HepG2 (cell line): ENCODE data around the gene PIEZO1. TPM values are rescaled to one million over a fixed set of nuclear protein-coding genes. Genes with fewer than 3 reads are reported as not detected.

Source experiments
- ATAC-seq: fragments of 200-7000 bp; cut with Tn5 transposase; 3 replicates; pipeline ENCODE4 v1.9.1; 2020; ENCODE audit warnings: mild to moderate bottlenecking, moderate library complexity
- BruUV-seq: library from RNA; stranded (reverse); fragments of 400-500 nt; replicated peaks from 2 replicates; lab custom pipeline; 2021; lab: Mats Ljungman, UMichigan
- CTCF ChIA-PET: fragments of 300-600 bp; formaldehyde crosslinking; extraction: SDS; loops from one replicate; lab custom pipeline; 2021; ENCODE audit warnings: low total read pairs, inconsistent platforms, low intra/inter-chr PET ratio; lab: Yijun Ruan, JAX
- POLR2A ChIA-PET: fragments of 350-600 bp; sonication (Branson Sonifier 250); formaldehyde crosslinking; loops from one replicate; lab custom pipeline; 2020; ENCODE audit warnings: antibody characterized with exemption, inconsistent platforms; lab: Yijun Ruan, JAX
- DNase-seq: peaks from one replicate; pipeline ENCODE4 v3.0.0-alpha.2; 2015; ENCODE audit warnings: low spot score
- FAIRE-seq: peaks from 3 replicates; lab custom pipeline; 2011; peaks lifted over from hg19 to GRCh38; lab: Jason Lieb, UNC
- H2AFZ ChIP-seq: one replicate; pipeline ENCODE4 v1.6.1; 2011; ENCODE audit warnings: low read length, inconsistent platforms
- H3K27ac ChIP-seq: fragments of 300-600 bp; 3 replicates; pipeline ENCODE4 v1.8.0; 2011; ENCODE audit warnings: mixed run types, mild to moderate bottlenecking, mixed read lengths, low read length, inconsistent platforms; ENCODE audit not compliant: insufficient read depth; ENCODE audit errors: extremely low read length
- H3K27me3 ChIP-seq, 2 experiments: fragments of 200-600 bp in 1 of 2; 2 replicates in 1 of 2; 3 replicates in 1 of 2; pipeline versions ENCODE4 v1.6.0 to v1.8.0; 2011; ENCODE audit warnings: low read length in 2 of 2, mild to moderate bottlenecking in 2 of 2, moderate library complexity in 2 of 2, inconsistent platforms in 1 of 2; ENCODE audit not compliant: insufficient read depth in 2 of 2, control insufficient read depth in 1 of 2
- H3K36me3 ChIP-seq, 2 experiments: fragments of 200-600 bp in 1 of 2; replicated peaks in 1 of 2; 2 replicates in 1 of 2; 3 replicates in 1 of 2; pipeline versions ENCODE4 v1.5.1 to v1.8.0; 2011; ENCODE audit warnings: low read length in 2 of 2, inconsistent platforms in 1 of 2; ENCODE audit not compliant: insufficient read depth in 2 of 2, control insufficient read depth in 1 of 2
- H3K4me1 ChIP-seq: 2 replicates; pipeline ENCODE4 v1.5.1; 2012; ENCODE audit warnings: low read length, inconsistent platforms; ENCODE audit not compliant: insufficient read depth
- H3K4me2 ChIP-seq: 2 replicates; pipeline ENCODE4 v1.6.0; 2011; ENCODE audit warnings: low read depth, low read length, inconsistent platforms
- H3K4me3 ChIP-seq, 3 experiments: fragments of 200-600 bp in 1 of 3; sonication (generic), shearing (Covaris generic) in 1 of 3; replicated peaks in 1 of 3; 2 replicates each; pipeline ENCODE4 v1.5.1; 2011 to 2016; ENCODE audit warnings: low read length in 3 of 3, inconsistent platforms in 2 of 3, low read depth in 2 of 3, mild to moderate bottlenecking in 2 of 3, control low read depth in 1 of 3, mixed read lengths in 1 of 3; ENCODE audit not compliant: insufficient read depth in 1 of 3
- H3K79me2 ChIP-seq: one replicate; pipeline ENCODE4 v1.6.1; 2011; ENCODE audit warnings: low read length, inconsistent platforms; ENCODE audit not compliant: insufficient read depth
- H3K9ac ChIP-seq: 2 replicates; pipeline ENCODE4 v1.6.0; 2011; ENCODE audit warnings: mild to moderate bottlenecking, low read depth, low read length, inconsistent platforms; ENCODE audit not compliant: insufficient read depth
- H3K9me3 ChIP-seq: 2 replicates; pipeline ENCODE4 v1.5.1; 2012; ENCODE audit warnings: mild to moderate bottlenecking, low read length
- H4K20me1 ChIP-seq: 2 replicates; pipeline ENCODE4 v1.6.0; 2011; ENCODE audit warnings: inconsistent platforms, mild to moderate bottlenecking, low read length, moderate library complexity; ENCODE audit not compliant: insufficient read depth
- CHD2 ChIP-seq: IDR thresholded peaks from 2 replicates; pipeline ENCODE4 v1.6.1; 2011; ENCODE audit warnings: low read depth, low read length, improper control_type of control experiment
- KDM2A ChIP-seq: sonication (generic); formaldehyde crosslinking; IDR thresholded peaks from 2 replicates; pipeline ENCODE4 v1.4.0; 2020; ENCODE audit warnings: low read depth, missing genetic modification reagents, borderline replicate concordance
- ZNF121 ChIP-seq: sonication (generic); formaldehyde crosslinking; IDR thresholded peaks from 2 replicates; pipeline ENCODE4 v1.5.0; 2020; ENCODE audit warnings: mild to moderate bottlenecking, missing genetic modification reagents
- WGBS: methylation state at CpG from one replicate; pipeline ENCODE4 v1.1.6; 2017; ENCODE audit warnings: low lambda C conversion rate; 5-methylcytosine and 5-hydroxymethylcytosine counted together
- in situ Hi-C: cut with HindIII; loops from 2 replicates; pipeline ENCODE4 v1.10.0; 2017; ENCODE audit warnings: low pct_unique_long_range_greater_than_20kb; ENCODE audit not compliant: extremely low pct_ligation_motif_present
- intact Hi-C: fragments of 100-400 bp; cut with micrococcal nuclease; formaldehyde crosslinking; loops from one replicate; pipeline ENCODE4 v1.10.0; 2022; ENCODE audit not compliant: unreplicated experiment
- polyA plus RNA-seq, 8 experiments: library from polyadenylated mRNA; depleted of rRNA in 3 of 8; stranded (reverse) in 7 of 8; unstranded in 1 of 8; fragments of >200 nt; fragmentation: Illumina TruSeq in 4 of 8; extraction: Trizol in 4 of 8; gene quantifications; 2 replicates each; pipeline versions ENCODE4 v1.2.1 to v1.2.3, GENCODE V29; 2011 to 2016; ENCODE audit warnings: low read depth in 4 of 8, missing spikeins in 1 of 8, mixed read lengths in 1 of 8; ENCODE audit not compliant: insufficient read depth in 1 of 8
- total RNA-seq, 5 experiments: library from RNA; depleted of rRNA; stranded (reverse); fragments of >200 nt; fragmentation: Illumina TruSeq; extraction: Trizol; gene quantifications; 2 replicates each; pipeline ENCODE4 v1.2.3, GENCODE V29; 2016; ENCODE audit warnings: low read depth in 1 of 5
- TF ChIP-seq, protein P1 (sequence below): IDR thresholded peaks from 2 replicates; pipeline ENCODE4 v1.6.1; 2018; ENCODE audit warnings: missing genetic modification reagents
- TF ChIP-seq, protein P2 (sequence below): sonication (generic); formaldehyde crosslinking; IDR thresholded peaks from 2 replicates; pipeline ENCODE4 v1.5.0; 2020; ENCODE audit warnings: mild to moderate bottlenecking, missing genetic modification reagents

The PIEZO1 gene
- total and polyA plus RNA-seq, 2 of the 13 experiments (the other 11 are each of a cell fraction or from before 2014, with no cell fraction given): 67.9 to 85.0 TPM

DNA sequence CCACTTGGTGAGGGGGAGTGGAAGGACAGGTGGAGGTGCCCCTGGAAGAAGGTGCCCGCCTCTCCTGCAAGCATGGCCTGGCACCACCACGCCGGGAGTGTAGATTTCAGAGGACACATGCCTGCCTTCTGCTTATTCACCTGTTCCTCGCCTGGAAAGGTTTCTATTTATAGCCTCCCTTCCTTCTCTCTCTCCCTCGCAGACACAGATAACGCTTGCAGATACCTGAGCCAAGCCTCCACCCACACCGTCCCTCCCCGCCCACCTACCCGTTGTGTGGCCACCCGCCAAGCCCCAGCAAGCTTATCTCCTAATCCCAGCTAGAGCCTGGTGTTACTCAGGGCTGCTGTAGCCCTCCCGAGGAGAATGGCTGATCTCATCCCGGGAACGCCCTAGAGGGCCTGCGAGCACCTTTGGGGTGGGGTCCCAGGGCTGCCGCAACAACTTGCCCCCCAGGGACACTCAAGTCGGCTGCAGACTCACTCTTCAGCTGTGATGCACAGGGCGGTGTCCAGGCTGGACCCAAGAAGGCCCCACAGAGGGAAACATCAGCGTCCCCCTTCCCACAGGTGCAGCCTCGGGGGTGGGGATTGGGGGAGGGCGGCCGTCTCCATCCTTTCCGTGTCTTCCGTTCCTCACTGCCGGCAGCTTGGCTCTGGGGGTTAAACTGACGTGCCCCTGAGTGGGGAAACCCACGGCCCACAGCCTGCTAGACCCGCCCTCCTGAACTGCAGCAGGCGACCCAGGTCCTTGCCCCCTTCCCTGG is 96.8 kb downstream of the PIEZO1 start (continued):
- TF ChIP-seq, protein P1, sequence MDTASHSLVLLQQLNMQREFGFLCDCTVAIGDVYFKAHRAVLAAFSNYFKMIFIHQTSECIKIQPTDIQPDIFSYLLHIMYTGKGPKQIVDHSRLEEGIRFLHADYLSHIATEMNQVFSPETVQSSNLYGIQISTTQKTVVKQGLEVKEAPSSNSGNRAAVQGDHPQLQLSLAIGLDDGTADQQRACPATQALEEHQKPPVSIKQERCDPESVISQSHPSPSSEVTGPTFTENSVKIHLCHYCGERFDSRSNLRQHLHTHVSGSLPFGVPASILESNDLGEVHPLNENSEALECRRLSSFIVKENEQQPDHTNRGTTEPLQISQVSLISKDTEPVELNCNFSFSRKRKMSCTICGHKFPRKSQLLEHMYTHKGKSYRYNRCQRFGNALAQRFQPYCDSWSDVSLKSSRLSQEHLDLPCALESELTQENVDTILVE: no peak

GRCh38 chr16:88687676-88688012 is 97.4 kb downstream of the PIEZO1 start:
- H4K20me1 ChIP-seq: peaks cover 3% of the 10 kb centered on the region; the same call in 1 of the 2 replicates
- no peaks in the 10 kb centered on the region for H3K9me3 ChIP-seq
- H3K9ac ChIP-seq: no peak overlapping the region
- ChIA-PET POLR2A (interaction anchor here (0.7 to 2.6 kb wide), 7 partner anchors 13 to 106 kb away, joined by 3 to 11 read pairs (median 3); partner anchors contain the start of gene MVD), CTCF (no interaction called here)
- no peak for DNase-seq
- H3K4me2 ChIP-seq: peak overlapping the region; percentile 91; the same call in 1 of the 2 replicates
- no peaks in the 10 kb centered on the region for H3K36me3 ChIP-seq
- intact Hi-C loops (no loop called here), in situ Hi-C loops (no loop called here)
- WGBS: 27% methylated on average over 3 of the region's 3 CpGs
- no peak for ATAC-seq
- FAIRE-seq: no peak
- peak; percentile 19; the same call in 1 of the 2 replicates for TF ChIP-seq KDM2A (CRISPR knock-in tag)
- TF ChIP-seq CHD2: no peak
- TF ChIP-seq, protein P2, sequence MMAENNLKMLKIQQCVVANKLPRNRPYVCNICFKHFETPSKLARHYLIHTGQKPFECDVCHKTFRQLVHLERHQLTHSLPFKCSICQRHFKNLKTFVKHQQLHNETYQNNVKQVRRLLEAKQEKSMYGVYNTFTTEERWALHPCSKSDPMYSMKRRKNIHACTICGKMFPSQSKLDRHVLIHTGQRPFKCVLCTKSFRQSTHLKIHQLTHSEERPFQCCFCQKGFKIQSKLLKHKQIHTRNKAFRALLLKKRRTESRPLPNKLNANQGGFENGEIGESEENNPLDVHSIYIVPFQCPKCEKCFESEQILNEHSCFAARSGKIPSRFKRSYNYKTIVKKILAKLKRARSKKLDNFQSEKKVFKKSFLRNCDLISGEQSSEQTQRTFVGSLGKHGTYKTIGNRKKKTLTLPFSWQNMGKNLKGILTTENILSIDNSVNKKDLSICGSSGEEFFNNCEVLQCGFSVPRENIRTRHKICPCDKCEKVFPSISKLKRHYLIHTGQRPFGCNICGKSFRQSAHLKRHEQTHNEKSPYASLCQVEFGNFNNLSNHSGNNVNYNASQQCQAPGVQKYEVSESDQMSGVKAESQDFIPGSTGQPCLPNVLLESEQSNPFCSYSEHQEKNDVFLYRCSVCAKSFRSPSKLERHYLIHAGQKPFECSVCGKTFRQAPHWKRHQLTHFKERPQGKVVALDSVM (CRISPR knock-in tag): peak; percentile 71
- TF ChIP-seq ZNF121 (CRISPR knock-in tag): peak; percentile 87
- H3K27me3 ChIP-seq: peaks cover 29 to 83% of the 10 kb centered on the region in 2 experiments
- no peaks in the 10 kb centered on the region for H3K79me2 ChIP-seq
- BruUV-seq: no TSS peak
- peak overlapping the region in 1 of 3 experiments; percentile 76; a peak in 1 of 6 replicates for H3K4me3 ChIP-seq
- H2AFZ ChIP-seq: no peak overlapping the region
- H3K4me1 ChIP-seq: peaks cover 42% of the 10 kb centered on the region
- no peak overlapping the region for H3K27ac ChIP-seq
